Measurements from ENCODE around the gene ARHGAP26. TPM values are rescaled to one million over a fixed set of nuclear protein-coding genes. Genes with fewer than 3 reads are reported as not detected.

Gene ARHGAP26
- total RNA-seq, 5 donors from 2014 or later (not counting 1 experiment from before 2014, with no cell fraction given) = 22.8 to 49.3 (median 28.3) TPM

GRCh38 chr5:142901476-142902185 is 131.5 kb downstream of the ARHGAP26 start:
- Histone ChIP-seq H3K27me3 (replicated peaks in 1 of 2; ENCODE audit: control insufficient read depth in 2 of 2, extremely low read depth in 1 of 2, insufficient read depth in 2 of 2, low read length in 1 of 2) (no peaks in the 10 kb centered on the region), H3K36me3 (ENCODE audit: control insufficient read depth in 2 of 2, extremely low read depth in 1 of 2, insufficient read depth in 1 of 2, low read length in 1 of 2) (peaks cover 11 to 72% of the 10 kb centered on the region in 2 donors), H3K9me3 (no peaks in the 10 kb centered on the region), H3K27ac (ENCODE audit: low read length) (no peak overlapping the region), H3K4me1 (ENCODE audit: control insufficient read depth in 1 of 2, extremely low read depth in 1 of 2, insufficient read depth in 2 of 2, low read length in 2 of 2) (no peaks in the 10 kb centered on the region), H3K4me3 (ENCODE audit: control insufficient read depth in 1 of 2, extremely low read depth in 1 of 2, low read length in 1 of 2) (no peak overlapping the region)
- Mint-ChIP-seq H3K27ac (no peak overlapping the region), H3K27me3 (no peaks in the 10 kb centered on the region), H3K36me3 (peaks cover 74% of the 10 kb centered on the region), H3K4me3 (no peak overlapping the region), H3K4me1 (no peaks in the 10 kb centered on the region), H3K9me3 (no peaks in the 10 kb centered on the region)
- DNase-seq = no peak
- ChIA-PET CTCF (no interaction called here), POLR2A (no interaction called here)
- WGBS (ENCODE audit: insufficient coverage) = 100% methylated on average over 1 of the region's 3 CpGs
- no peak for ATAC-seq (replicated peaks in 1 of 4)

GRCh38 chr5:142902186-142902965 is 132.2 kb downstream of the ARHGAP26 start:
- H3K36me3 ChIP-seq (ENCODE audit: control insufficient read depth in 2 of 2, extremely low read depth in 1 of 2, insufficient read depth in 1 of 2, low read length in 1 of 2) = peaks cover 11 to 72% of the 10 kb centered on the region in 2 donors
- peaks cover 75% of the 10 kb centered on the region for H3K36me3 Mint-ChIP-seq
- CTCF ChIA-PET = no interaction called here
- H3K27me3 Mint-ChIP-seq = no peaks in the 10 kb centered on the region
- no peak overlapping the region for H3K27ac ChIP-seq (ENCODE audit: low read length)
- DNase-seq (no peak), ATAC-seq (replicated peaks in 1 of 4) (no peak)
- no peaks in the 10 kb centered on the region for H3K9me3 ChIP-seq
- H3K27ac Mint-ChIP-seq = no peak overlapping the region
- WGBS (ENCODE audit: insufficient coverage) = 88% methylated on average over 8 of the region's 10 CpGs
- H3K4me1 ChIP-seq (ENCODE audit: control insufficient read depth in 1 of 2, extremely low read depth in 1 of 2, insufficient read depth in 2 of 2, low read length in 2 of 2) = no peaks in the 10 kb centered on the region
- no peaks in the 10 kb centered on the region for H3K9me3 Mint-ChIP-seq
- no peak overlapping the region for H3K4me3 Mint-ChIP-seq
- no peaks in the 10 kb centered on the region for H3K27me3 ChIP-seq (replicated peaks in 1 of 2; ENCODE audit: control insufficient read depth in 2 of 2, extremely low read depth in 1 of 2, insufficient read depth in 2 of 2, low read length in 1 of 2)
- POLR2A ChIA-PET = no interaction called here
- H3K4me3 ChIP-seq (ENCODE audit: control insufficient read depth in 1 of 2, extremely low read depth in 1 of 2, low read length in 1 of 2) = no peak overlapping the region
- H3K4me1 Mint-ChIP-seq = no peaks in the 10 kb centered on the region

GRCh38 chr5:142904416-142904815 is 134.2 kb downstream of the ARHGAP26 start:
- peaks cover 74% of the 10 kb centered on the region for H3K36me3 Mint-ChIP-seq
- H3K4me1 ChIP-seq (ENCODE audit: control insufficient read depth in 1 of 2, extremely low read depth in 1 of 2, insufficient read depth in 2 of 2, low read length in 2 of 2) = no peaks in the 10 kb centered on the region

GRCh38 chr5:142905348-142905747 is 135.2 kb downstream of the ARHGAP26 start:
- ChIA-PET POLR2A (interaction anchor here in 1 of 2 donors (0.5 kb wide), 1 partner anchor 29 kb away, joined by 6 read pairs; no protein-coding TSS in a partner anchor), CTCF (no interaction called here)
- DNase-seq (no peak), ATAC-seq (replicated peaks in 1 of 4) (no peak)
- Histone ChIP-seq H3K9me3 (no peaks in the 10 kb centered on the region), H3K36me3 (ENCODE audit: control insufficient read depth in 2 of 2, extremely low read depth in 1 of 2, insufficient read depth in 1 of 2, low read length in 1 of 2) (peaks cover 16 to 87% of the 10 kb centered on the region in 2 donors), H3K4me1 (ENCODE audit: control insufficient read depth in 1 of 2, extremely low read depth in 1 of 2, insufficient read depth in 2 of 2, low read length in 2 of 2) (no peaks in the 10 kb centered on the region), H3K27me3 (replicated peaks in 1 of 2; ENCODE audit: control insufficient read depth in 2 of 2, extremely low read depth in 1 of 2, insufficient read depth in 2 of 2, low read length in 1 of 2) (no peaks in the 10 kb centered on the region), H3K4me3 (ENCODE audit: control insufficient read depth in 1 of 2, extremely low read depth in 1 of 2, low read length in 1 of 2) (no peak overlapping the region), H3K27ac (ENCODE audit: low read length) (no peak overlapping the region)
- Mint-ChIP-seq H3K9me3 (no peaks in the 10 kb centered on the region), H3K4me3 (no peak overlapping the region), H3K4me1 (no peaks in the 10 kb centered on the region), H3K36me3 (peaks cover 66% of the 10 kb centered on the region), H3K27ac (no peak overlapping the region), H3K27me3 (no peaks in the 10 kb centered on the region)
- WGBS (ENCODE audit: insufficient coverage) = no CpG with 5 or more reads among the region's 2 CpGs

More at GRCh38 chr5:142904416-142904815, 134.2 kb downstream of the ARHGAP26 start:
- no peak for DNase-seq
- ChIA-PET CTCF (interaction anchor here in 1 of 2 donors (0.7 kb wide), 1 partner anchor 37 kb away, joined by 4 read pairs; no protein-coding TSS in a partner anchor), POLR2A (no interaction called here)
- H3K4me3 ChIP-seq (ENCODE audit: control insufficient read depth in 1 of 2, extremely low read depth in 1 of 2, low read length in 1 of 2) = no peak overlapping the region
- Mint-ChIP-seq H3K27me3 (no peaks in the 10 kb centered on the region), H3K27ac (no peak overlapping the region), H3K4me1 (no peaks in the 10 kb centered on the region), H3K9me3 (no peaks in the 10 kb centered on the region), H3K4me3 (no peak overlapping the region)
- H3K27me3 ChIP-seq (replicated peaks in 1 of 2; ENCODE audit: control insufficient read depth in 2 of 2, extremely low read depth in 1 of 2, insufficient read depth in 2 of 2, low read length in 1 of 2) = no peaks in the 10 kb centered on the region
- ATAC-seq (replicated peaks in 1 of 4) = no peak
- 94% methylated on average over 4 of the region's 4 CpGs for WGBS (ENCODE audit: insufficient coverage)
- peaks cover 16 to 85% of the 10 kb centered on the region in 2 donors for H3K36me3 ChIP-seq (ENCODE audit: control insufficient read depth in 2 of 2, extremely low read depth in 1 of 2, insufficient read depth in 1 of 2, low read length in 1 of 2)
- H3K9me3 ChIP-seq = no peaks in the 10 kb centered on the region
- H3K27ac ChIP-seq (ENCODE audit: low read length) = no peak overlapping the region

GRCh38 chr5:142906863-142907671 is 136.9 kb downstream of the ARHGAP26 start:
- Histone ChIP-seq H3K27me3 (replicated peaks in 1 of 2; ENCODE audit: control insufficient read depth in 2 of 2, extremely low read depth in 1 of 2, insufficient read depth in 2 of 2, low read length in 1 of 2) (no peaks in the 10 kb centered on the region), H3K4me1 (ENCODE audit: control insufficient read depth in 1 of 2, extremely low read depth in 1 of 2, insufficient read depth in 2 of 2, low read length in 2 of 2) (no peaks in the 10 kb centered on the region), H3K27ac (ENCODE audit: low read length) (no peak overlapping the region), H3K4me3 (ENCODE audit: control insufficient read depth in 1 of 2, extremely low read depth in 1 of 2, low read length in 1 of 2) (no peak overlapping the region), H3K36me3 (ENCODE audit: control insufficient read depth in 2 of 2, extremely low read depth in 1 of 2, insufficient read depth in 1 of 2, low read length in 1 of 2) (peaks cover 15 to 83% of the 10 kb centered on the region in 2 donors), H3K9me3 (no peaks in the 10 kb centered on the region)
- 82% methylated on average over 2 of the region's 7 CpGs for WGBS (ENCODE audit: insufficient coverage)
- no peak overlapping the region for H3K27ac Mint-ChIP-seq
- no peaks in the 10 kb centered on the region for H3K4me1 Mint-ChIP-seq
- no peak for ATAC-seq (replicated peaks in 1 of 4)
- no peaks in the 10 kb centered on the region for H3K27me3 Mint-ChIP-seq
- no peaks in the 10 kb centered on the region for H3K9me3 Mint-ChIP-seq
- CTCF ChIA-PET = interaction anchor here in 1 of 2 donors (0.6 kb wide), 1 partner anchor 112 kb away, joined by 4 read pairs; no protein-coding TSS in a partner anchor
- H3K36me3 Mint-ChIP-seq = peaks cover 64% of the 10 kb centered on the region
- no peak overlapping the region for H3K4me3 Mint-ChIP-seq
- no peak for DNase-seq
- POLR2A ChIA-PET = no interaction called here

GRCh38 chr5:142908659-142909058 is 138.5 kb downstream of the ARHGAP26 start:
- peaks cover 12 to 79% of the 10 kb centered on the region in 2 donors for H3K36me3 ChIP-seq (ENCODE audit: control insufficient read depth in 2 of 2, extremely low read depth in 1 of 2, insufficient read depth in 1 of 2, low read length in 1 of 2)
- no peaks in the 10 kb centered on the region for H3K27me3 ChIP-seq (replicated peaks in 1 of 2; ENCODE audit: control insufficient read depth in 2 of 2, extremely low read depth in 1 of 2, insufficient read depth in 2 of 2, low read length in 1 of 2)
- ATAC-seq (replicated peaks in 1 of 4) (no peak), DNase-seq (no peak)
- no peaks in the 10 kb centered on the region for H3K4me1 Mint-ChIP-seq
- no peak overlapping the region for H3K4me3 Mint-ChIP-seq
- H3K27me3 Mint-ChIP-seq = no peaks in the 10 kb centered on the region
- ChIA-PET CTCF (interaction anchor here in 1 of 2 donors (0.6 kb wide), 1 partner anchor 223 kb away, joined by 5 read pairs; the partner anchor contains the start of gene FGF1), POLR2A (no interaction called here)
- H3K27ac ChIP-seq (ENCODE audit: low read length) = no peak overlapping the region
- H3K36me3 Mint-ChIP-seq = peaks cover 66% of the 10 kb centered on the region
- no peaks in the 10 kb centered on the region for H3K4me1 ChIP-seq (ENCODE audit: control insufficient read depth in 1 of 2, extremely low read depth in 1 of 2, insufficient read depth in 2 of 2, low read length in 2 of 2)
- no peaks in the 10 kb centered on the region for H3K9me3 ChIP-seq
- H3K9me3 Mint-ChIP-seq = no peaks in the 10 kb centered on the region
- H3K27ac Mint-ChIP-seq = no peak overlapping the region
- WGBS (ENCODE audit: insufficient coverage) = 100% methylated on average over 2 of the region's 3 CpGs
- H3K4me3 ChIP-seq (ENCODE audit: control insufficient read depth in 1 of 2, extremely low read depth in 1 of 2, low read length in 1 of 2) = no peak overlapping the region
